Psoas muscle (tissue), 8 donors: ENCODE measurements around the gene THADA. TPM values are rescaled to one million over a fixed set of nuclear protein-coding genes. Genes with fewer than 3 reads are reported as not detected.

ENCODE experiments used
- ATAC-seq, 4 donors: fragments of 200-7000 bp; cut with Tn5 transposase; one replicate each; pipeline ENCODE4 v1.9.1; 2020; ENCODE audit warnings: moderate library complexity in 3 of 4, mild to moderate bottlenecking in 2 of 4
- DNase-seq, 2 donors: peaks; one replicate each; pipeline ENCODE4 v3.0.0-alpha.2; 2020
- H3K27ac ChIP-seq: fragments of 200-600 bp; one replicate; pipeline ENCODE4 v1.8.0; 2022
- H3K27me3 ChIP-seq, 3 donors: fragments of 200-600 bp in 1 of 3; one replicate each; pipeline versions ENCODE4 v1.6.1 to v1.8.0; 2013 to 2022; ENCODE audit warnings: low read length in 2 of 3, mild to moderate bottlenecking in 2 of 3, moderate library complexity in 1 of 3; ENCODE audit not compliant: insufficient read depth in 3 of 3
- H3K36me3 ChIP-seq, 2 donors: fragments of 200-600 bp in 1 of 2; one replicate each; pipeline versions ENCODE4 v1.6.1 to v1.8.0; 2013 to 2022; ENCODE audit warnings: low read depth in 1 of 2, mild to moderate bottlenecking in 1 of 2, moderate library complexity in 1 of 2; ENCODE audit not compliant: insufficient read depth in 1 of 2
- H3K4me1 ChIP-seq: fragments of 200-600 bp; one replicate; pipeline ENCODE4 v1.8.0; 2022
- H3K4me3 ChIP-seq: fragments of 200-600 bp; one replicate; pipeline ENCODE4 v1.8.0; 2022; ENCODE audit warnings: mild to moderate bottlenecking
- H3K9me3 ChIP-seq: fragments of 200-600 bp; one replicate; pipeline ENCODE4 v1.8.0; 2022
- WGBS, 3 donors: extraction: QIAGEN DNeasy Blood & Tissue Kit; methylation state at CpG; one replicate each; pipeline versions ENCODE4 v1.1.6 to v1.1.7; 2013; 5-methylcytosine and 5-hydroxymethylcytosine counted together
- intact Hi-C, 2 donors: fragments of 100-400 bp; cut with DNase I; formaldehyde crosslinking; loops; one replicate each; pipeline versions ENCODE4 v1.11.0 to v1.14.2; 2022
- polyA plus RNA-seq, 3 donors: library from polyadenylated mRNA; stranded (reverse); fragments of 200-250 nt; gene quantifications; one replicate each; pipeline ENCODE4 v1.2.3, GENCODE V29; 2013
- total RNA-seq, 4 donors: library from RNA; stranded (reverse); fragmentation: NEBNext Ultra II Directional in 2 of 4; extraction: Animal tissue kit (Norgen Biotek cat#: 25700) in 2 of 4; gene quantifications; one replicate each; pipeline versions ENCODE4 v1.2.1 to v1.2.4, GENCODE V29; 2021 to 2023
- TF ChIP-seq, protein P1 (sequence below): fragments of 200-600 bp; IDR thresholded peaks from one replicate; pipeline ENCODE4 v1.8.0; 2022; ENCODE audit warnings: antibody characterized with exemption
- donor health status: healthy with polysubstance abuse.
- donor health status: DM: no; HTN: no; CAD: no; lungs with moderate emphysema.
- donor health status: Bipolar disorder and iron deficiency.
- donor health status: healthy.
- donor health status: DM: yes; HTN: yes; CAD: no.
- donor health status: DM: no; HTN: no; CAD: no.
- donor health status: DM: no; HTN: no; CAD: no.
- donor health status: DM: yes; HTN: yes; CAD: no.

Gene THADA
- total and polyA plus RNA-seq, 7 donors: 8.1 to 17.4 (median 11.6) TPM

GRCh38 chr2:43515248-43515647, 80.6 kb downstream of the THADA start:
- Histone ChIP-seq H3K4me1 (peaks cover 57% of the 10 kb centered on the region), H3K9me3 (no peaks in the 10 kb centered on the region), H3K27me3 (no peaks in the 10 kb centered on the region), H3K36me3 (no peaks in the 10 kb centered on the region), H3K27ac (no peak overlapping the region), H3K4me3 (no peak overlapping the region)
- DNase-seq (no peak), ATAC-seq (no peak)
- 90 to 98% (median 91%) methylated on average over 3 of the region's 3 CpGs for WGBS, 3 donors
- intact Hi-C loops: no loop called here
- TF ChIP-seq, protein P1, sequence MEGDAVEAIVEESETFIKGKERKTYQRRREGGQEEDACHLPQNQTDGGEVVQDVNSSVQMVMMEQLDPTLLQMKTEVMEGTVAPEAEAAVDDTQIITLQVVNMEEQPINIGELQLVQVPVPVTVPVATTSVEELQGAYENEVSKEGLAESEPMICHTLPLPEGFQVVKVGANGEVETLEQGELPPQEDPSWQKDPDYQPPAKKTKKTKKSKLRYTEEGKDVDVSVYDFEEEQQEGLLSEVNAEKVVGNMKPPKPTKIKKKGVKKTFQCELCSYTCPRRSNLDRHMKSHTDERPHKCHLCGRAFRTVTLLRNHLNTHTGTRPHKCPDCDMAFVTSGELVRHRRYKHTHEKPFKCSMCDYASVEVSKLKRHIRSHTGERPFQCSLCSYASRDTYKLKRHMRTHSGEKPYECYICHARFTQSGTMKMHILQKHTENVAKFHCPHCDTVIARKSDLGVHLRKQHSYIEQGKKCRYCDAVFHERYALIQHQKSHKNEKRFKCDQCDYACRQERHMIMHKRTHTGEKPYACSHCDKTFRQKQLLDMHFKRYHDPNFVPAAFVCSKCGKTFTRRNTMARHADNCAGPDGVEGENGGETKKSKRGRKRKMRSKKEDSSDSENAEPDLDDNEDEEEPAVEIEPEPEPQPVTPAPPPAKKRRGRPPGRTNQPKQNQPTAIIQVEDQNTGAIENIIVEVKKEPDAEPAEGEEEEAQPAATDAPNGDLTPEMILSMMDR: no peak

GRCh38 chr2:43513796-43514195, 82.0 kb downstream of the THADA start:
- Histone ChIP-seq H3K4me1 (peaks cover 45% of the 10 kb centered on the region), H3K27ac (no peak overlapping the region), H3K4me3 (no peak overlapping the region), H3K9me3 (no peaks in the 10 kb centered on the region), H3K36me3 (no peaks in the 10 kb centered on the region), H3K27me3 (no peaks in the 10 kb centered on the region)
- ATAC-seq: peak; percentile 66 to 81 (median 76)
- no peak for DNase-seq
- 36 to 69% (median 38%) methylated on average over 3 of the region's 3 CpGs for WGBS, 3 donors
- TF ChIP-seq, protein P1: no peak
- intact Hi-C loops: no loop called here

- TF ChIP-seq, protein P1: no peak
- intact Hi-C loops: no loop called here
- H3K4me3 ChIP-seq: no peak overlapping the region
- DNase-seq (no peak), ATAC-seq (peak in 2 of 4 donors; percentile 29 to 47)
- H3K4me1 ChIP-seq: peaks cover 43% of the 10 kb centered on the region
- H3K36me3 ChIP-seq: peaks cover 0 to 5% of the 10 kb centered on the region in 2 donors
- H3K27ac ChIP-seq: no peak overlapping the region
- no peaks in the 10 kb centered on the region for H3K27me3 ChIP-seq
- no peaks in the 10 kb centered on the region for H3K9me3 ChIP-seq
Observed at GRCh38 chr2:43513216-43513615, 82.6 kb downstream of the THADA start.

GRCh38 chr2:43511199-43511598, 84.6 kb downstream of the THADA start:
- intact Hi-C loops: no loop called here
- H3K27ac ChIP-seq: no peak overlapping the region
- ATAC-seq: no peak

DNA sequence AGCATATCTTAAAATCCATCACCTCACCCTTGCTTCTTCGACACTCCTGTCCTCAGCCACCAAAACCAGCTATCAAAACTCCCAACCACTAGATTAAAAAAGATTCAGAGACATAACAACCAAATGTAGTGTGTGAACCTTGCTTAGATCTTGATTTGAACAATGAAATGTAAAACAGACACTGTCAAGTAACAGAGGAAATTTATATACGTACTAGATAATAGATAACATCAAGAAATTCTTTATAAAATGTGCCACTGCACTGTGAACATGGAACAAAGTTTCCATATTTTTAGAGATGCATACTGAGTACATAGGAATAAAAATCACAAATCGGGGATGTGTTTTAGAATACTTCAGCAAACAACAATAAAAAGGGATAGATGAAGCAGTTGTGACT, 86.0 kb downstream of the THADA start:
- ATAC-seq: no peak
- Histone ChIP-seq H3K36me3 (peaks cover 2 to 25% of the 10 kb centered on the region in 2 donors), H3K27me3 (no peaks in the 10 kb centered on the region), H3K4me3 (no peak overlapping the region), H3K4me1 (peaks cover 14% of the 10 kb centered on the region), H3K27ac (no peak overlapping the region), H3K9me3 (no peaks in the 10 kb centered on the region)
- TF ChIP-seq, protein P1: no peak
- no peak for DNase-seq
- intact Hi-C loops: no loop called here
- WGBS, 3 donors: 94 to 98% (median 96%) methylated on average over 3 of the region's 3 CpGs

More at GRCh38 chr2:43511199-43511598, 84.6 kb downstream of the THADA start:
- 98 to 99% (median 98%) methylated on average over 3 of the region's 3 CpGs for WGBS, 3 donors
- TF ChIP-seq, protein P1: no peak
- no peak overlapping the region for H3K4me3 ChIP-seq
- H3K4me1 ChIP-seq: peaks cover 23% of the 10 kb centered on the region
- H3K36me3 ChIP-seq: peaks cover 0 to 13% of the 10 kb centered on the region in 2 donors
- DNase-seq: no peak
- no peaks in the 10 kb centered on the region for H3K27me3 ChIP-seq
- no peaks in the 10 kb centered on the region for H3K9me3 ChIP-seq
